Measurements from ENCODE around the gene AHNAK.

The AHNAK gene

GRCh38 chr11:62482753-62483152 is 63.9 kb downstream of the AHNAK start:
- TF ChIP-seq TSHZ2 (CRISPR knock-in tag; IDR thresholded peaks at IDR 0.05) (no peak), ZC3H10 (CRISPR knock-in tag; IDR thresholded peaks at IDR 0.05) (no peak), CREB5 (CRISPR knock-in tag; IDR thresholded peaks at IDR 0.05; ENCODE audit: low read depth) (no peak), SNAI2 (CRISPR knock-in tag; IDR thresholded peaks at IDR 0.05) (no peak), ZNF565 (CRISPR knock-in tag; conservative IDR thresholded peaks at IDR 0.05; ENCODE audit: low read depth) (no peak), PPARA (CRISPR knock-in tag; IDR thresholded peaks at IDR 0.05; ENCODE audit: borderline replicate concordance) (no peak), ISL1 (CRISPR knock-in tag; IDR thresholded peaks at IDR 0.05) (no peak), RARB (CRISPR knock-in tag; IDR thresholded peaks at IDR 0.05) (no peak), ESRRG (CRISPR knock-in tag; IDR thresholded peaks at IDR 0.05) (no peak), GLIS3 (CRISPR knock-in tag; IDR thresholded peaks at IDR 0.05) (no peak), ZFP3 (CRISPR knock-in tag; IDR thresholded peaks at IDR 0.05) (no peak), ZFP30 (CRISPR knock-in tag; IDR thresholded peaks at IDR 0.05) (no peak), ZNF8 (CRISPR knock-in tag; IDR thresholded peaks at IDR 0.05) (no peak)
- TF ChIP-seq, protein P1, sequence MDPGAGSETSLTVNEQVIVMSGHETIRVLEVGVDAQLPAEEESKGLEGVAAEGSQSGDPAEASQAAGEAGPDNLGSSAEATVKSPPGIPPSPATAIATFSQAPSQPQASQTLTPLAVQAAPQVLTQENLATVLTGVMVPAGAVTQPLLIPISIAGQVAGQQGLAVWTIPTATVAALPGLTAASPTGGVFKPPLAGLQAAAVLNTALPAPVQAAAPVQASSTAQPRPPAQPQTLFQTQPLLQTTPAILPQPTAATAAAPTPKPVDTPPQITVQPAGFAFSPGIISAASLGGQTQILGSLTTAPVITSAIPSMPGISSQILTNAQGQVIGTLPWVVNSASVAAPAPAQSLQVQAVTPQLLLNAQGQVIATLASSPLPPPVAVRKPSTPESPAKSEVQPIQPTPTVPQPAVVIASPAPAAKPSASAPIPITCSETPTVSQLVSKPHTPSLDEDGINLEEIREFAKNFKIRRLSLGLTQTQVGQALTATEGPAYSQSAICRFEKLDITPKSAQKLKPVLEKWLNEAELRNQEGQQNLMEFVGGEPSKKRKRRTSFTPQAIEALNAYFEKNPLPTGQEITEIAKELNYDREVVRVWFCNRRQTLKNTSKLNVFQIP (CRISPR knock-in tag; IDR thresholded peaks at IDR 0.05; ENCODE audit: borderline replicate concordance, low read depth), result no peak
- TF ChIP-seq, protein P2, sequence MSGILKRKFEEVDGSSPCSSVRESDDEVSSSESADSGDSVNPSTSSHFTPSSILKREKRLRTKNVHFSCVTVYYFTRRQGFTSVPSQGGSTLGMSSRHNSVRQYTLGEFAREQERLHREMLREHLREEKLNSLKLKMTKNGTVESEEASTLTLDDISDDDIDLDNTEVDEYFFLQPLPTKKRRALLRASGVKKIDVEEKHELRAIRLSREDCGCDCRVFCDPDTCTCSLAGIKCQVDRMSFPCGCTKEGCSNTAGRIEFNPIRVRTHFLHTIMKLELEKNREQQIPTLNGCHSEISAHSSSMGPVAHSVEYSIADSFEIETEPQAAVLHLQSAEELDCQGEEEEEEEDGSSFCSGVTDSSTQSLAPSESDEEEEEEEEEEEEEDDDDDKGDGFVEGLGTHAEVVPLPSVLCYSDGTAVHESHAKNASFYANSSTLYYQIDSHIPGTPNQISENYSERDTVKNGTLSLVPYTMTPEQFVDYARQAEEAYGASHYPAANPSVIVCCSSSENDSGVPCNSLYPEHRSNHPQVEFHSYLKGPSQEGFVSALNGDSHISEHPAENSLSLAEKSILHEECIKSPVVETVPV (CRISPR knock-in tag; IDR thresholded peaks at IDR 0.05), result no peak
- ATAC-seq, result no peak

DNA sequence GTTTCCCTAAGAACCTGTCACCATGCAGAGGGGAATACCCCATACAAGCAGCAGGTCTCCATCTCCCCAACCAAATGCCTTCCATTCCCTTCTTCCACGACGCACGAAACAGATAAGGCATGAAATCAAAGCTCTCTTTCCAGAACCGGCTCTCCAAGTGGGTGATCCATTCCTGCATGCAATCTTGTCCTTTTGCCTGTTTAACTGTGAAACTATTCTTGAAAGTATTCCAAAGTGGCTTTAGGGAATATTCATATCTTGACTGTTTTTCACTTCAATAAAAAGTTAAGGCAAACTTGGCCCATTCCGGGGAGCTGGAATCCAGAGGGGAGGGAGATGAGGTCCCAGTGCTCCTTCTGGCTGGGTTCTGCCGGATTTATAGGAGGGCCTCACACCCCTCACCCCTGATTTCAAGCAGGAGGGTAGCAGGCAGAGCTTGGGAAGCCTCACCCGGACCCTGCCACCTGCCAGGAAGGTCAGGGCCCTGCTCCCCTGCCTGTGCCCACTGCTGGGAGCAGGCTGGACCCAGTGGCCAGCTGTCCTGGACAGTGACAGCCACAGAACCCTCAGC is 66.9 kb downstream of the AHNAK start:
- no peak for TF ChIP-seq TOX (CRISPR knock-in tag; IDR thresholded peaks at IDR 0.05; ENCODE audit: borderline replicate concordance)
- TF ChIP-seq, protein P1 (CRISPR knock-in tag; IDR thresholded peaks at IDR 0.05; ENCODE audit: borderline replicate concordance, low read depth), result no peak
- no peak for TF ChIP-seq PATZ1 (CRISPR knock-in tag; IDR thresholded peaks at IDR 0.05; ENCODE audit: borderline replicate concordance)
- TF ChIP-seq, protein P2 (CRISPR knock-in tag; IDR thresholded peaks at IDR 0.05), result no peak
- ATAC-seq, result no peak

Measured in SK-N-SH treated with all-trans-retinoic acid at 6 μM for 48 hours (cell line).